Endodermal cell (in vitro differentiated cells): ENCODE data around the gene GALNT12. TPM values are rescaled to one million over a fixed set of nuclear protein-coding genes. Genes with fewer than 3 reads are reported as not detected.

ENCODE experiments used
- DNase-seq: peaks from one replicate; pipeline ENCODE4 v3.0.0-alpha.2; 2017
- H3K27ac ChIP-seq: 2 replicates; pipeline ENCODE4 v1.5.1; 2013; ENCODE audit warnings: mild to moderate bottlenecking, low read depth, low read length, moderate library complexity
- H3K27me3 ChIP-seq: 2 replicates; pipeline ENCODE4 v1.6.1; 2013; ENCODE audit warnings: mild to moderate bottlenecking, low read length, moderate library complexity; ENCODE audit not compliant: insufficient read depth, control insufficient read depth, poor library complexity, severe bottlenecking
- H3K36me3 ChIP-seq: 2 replicates; pipeline ENCODE4 v1.7.0; 2013; ENCODE audit warnings: mild to moderate bottlenecking, low read length, moderate library complexity; ENCODE audit not compliant: control insufficient read depth, insufficient read depth
- H3K4me1 ChIP-seq: one replicate; pipeline ENCODE4 v1.7.0; 2013; ENCODE audit warnings: low read length; ENCODE audit not compliant: control insufficient read depth, insufficient read depth
- H3K4me3 ChIP-seq: 2 replicates; pipeline ENCODE4 v1.5.1; 2013; ENCODE audit warnings: mild to moderate bottlenecking, low read length, moderate library complexity
- H3K9ac ChIP-seq: 2 replicates; pipeline ENCODE4 v1.6.1; 2013; ENCODE audit warnings: mild to moderate bottlenecking, low read length, moderate library complexity; ENCODE audit not compliant: poor library complexity, severe bottlenecking; ENCODE audit errors: extremely low read depth
- H3K9me3 ChIP-seq: 2 replicates; pipeline ENCODE4 v1.6.1; 2013; ENCODE audit warnings: mild to moderate bottlenecking, low read length, moderate library complexity; ENCODE audit not compliant: control insufficient read depth
- H3K27ac Mint-ChIP-seq: 2 replicates; pipeline ENCODE4 v1.8.0; 2020; ENCODE audit warnings: mixed read lengths
- H3K27me3 Mint-ChIP-seq: 2 replicates; pipeline ENCODE4 v1.8.0; 2021; ENCODE audit warnings: mild to moderate bottlenecking, mixed read lengths; ENCODE audit not compliant: insufficient read depth
- H3K36me3 Mint-ChIP-seq: 2 replicates; pipeline ENCODE4 v1.8.0; 2020; ENCODE audit warnings: low read depth, mixed read lengths
- H3K4me1 Mint-ChIP-seq: 2 replicates; pipeline ENCODE4 v1.8.0; 2020; ENCODE audit warnings: mixed read lengths
- H3K4me3 Mint-ChIP-seq: 2 replicates; pipeline ENCODE4 v1.8.0; 2020; ENCODE audit warnings: mild to moderate bottlenecking, moderate library complexity, mixed read lengths
- H3K9me3 Mint-ChIP-seq: 2 replicates; pipeline ENCODE4 v1.8.0; 2020; ENCODE audit warnings: mild to moderate bottlenecking, mixed read lengths
- whole genome bisulfite sequencing, 2 experiments: methylation state at CpG; one replicate each; pipeline versions ENCODE4 v1.1.5 to v1.1.7; 2013; ENCODE audit warnings: missing lambda C conversion rate in 2 of 2, mixed read lengths in 1 of 2; ENCODE audit not compliant: insufficient coverage in 1 of 2, insufficient read length in 1 of 2; 5-methylcytosine and 5-hydroxymethylcytosine counted together
- total RNA-seq, 2 donors: library from RNA; stranded (reverse); fragmentation: NEBNext Ultra II Directional in 1 of 2; extraction: Animal tissue kit (Norgen Biotek cat#: 25700) in 1 of 2; gene quantifications; 2 replicates in 1 of 2; 3 replicates in 1 of 2; pipeline ENCODE4 v1.2.1, GENCODE V29; 2021
- TF ChIP-seq, protein P1 (sequence below): fragments of 200-600 bp; sonication (generic); conservative IDR thresholded peaks from 2 replicates; pipeline ENCODE4 v1.5.0; 2021; ENCODE audit warnings: antibody characterized with exemption, mild to moderate bottlenecking

Gene GALNT12
- total RNA-seq, 2 donors from 2014 or later = 24.0 to 56.3 TPM

DNA sequence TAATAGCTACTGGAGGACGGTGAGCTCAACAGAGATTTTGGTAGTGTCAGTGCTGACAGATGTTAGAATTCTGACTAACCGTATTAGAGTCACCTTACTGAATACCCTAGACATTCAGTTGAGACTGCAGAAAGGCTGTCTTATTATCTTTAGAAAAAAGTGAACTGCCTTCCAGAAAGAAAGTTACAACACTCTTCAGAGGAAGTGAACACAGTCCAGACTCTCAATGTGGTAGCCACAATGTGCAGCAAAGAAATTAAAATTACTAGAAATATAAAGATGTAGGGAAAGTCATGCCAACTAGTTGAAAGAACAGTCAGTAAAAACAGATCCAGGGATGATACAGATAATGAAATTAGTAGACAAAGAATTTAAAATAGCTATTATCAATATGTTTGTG is 89.2 kb downstream of the GALNT12 start:
- H3K4me3 ChIP-seq = no peak overlapping the region
- 90 to 98% methylated on average over 2 of the region's 2 CpGs for WGBS, 2 experiments
- H3K27me3 ChIP-seq = no peaks in the 10 kb centered on the region
- no peak for DNase-seq
- Mint-ChIP-seq H3K9me3 (peaks cover 13% of the 10 kb centered on the region), H3K36me3 (no peaks in the 10 kb centered on the region), H3K4me3 (no peak overlapping the region), H3K27ac (no peak overlapping the region), H3K4me1 (no peaks in the 10 kb centered on the region), H3K27me3 (no peaks in the 10 kb centered on the region)
- H3K9me3 ChIP-seq = peaks cover 14% of the 10 kb centered on the region
- TF ChIP-seq, protein P1, sequence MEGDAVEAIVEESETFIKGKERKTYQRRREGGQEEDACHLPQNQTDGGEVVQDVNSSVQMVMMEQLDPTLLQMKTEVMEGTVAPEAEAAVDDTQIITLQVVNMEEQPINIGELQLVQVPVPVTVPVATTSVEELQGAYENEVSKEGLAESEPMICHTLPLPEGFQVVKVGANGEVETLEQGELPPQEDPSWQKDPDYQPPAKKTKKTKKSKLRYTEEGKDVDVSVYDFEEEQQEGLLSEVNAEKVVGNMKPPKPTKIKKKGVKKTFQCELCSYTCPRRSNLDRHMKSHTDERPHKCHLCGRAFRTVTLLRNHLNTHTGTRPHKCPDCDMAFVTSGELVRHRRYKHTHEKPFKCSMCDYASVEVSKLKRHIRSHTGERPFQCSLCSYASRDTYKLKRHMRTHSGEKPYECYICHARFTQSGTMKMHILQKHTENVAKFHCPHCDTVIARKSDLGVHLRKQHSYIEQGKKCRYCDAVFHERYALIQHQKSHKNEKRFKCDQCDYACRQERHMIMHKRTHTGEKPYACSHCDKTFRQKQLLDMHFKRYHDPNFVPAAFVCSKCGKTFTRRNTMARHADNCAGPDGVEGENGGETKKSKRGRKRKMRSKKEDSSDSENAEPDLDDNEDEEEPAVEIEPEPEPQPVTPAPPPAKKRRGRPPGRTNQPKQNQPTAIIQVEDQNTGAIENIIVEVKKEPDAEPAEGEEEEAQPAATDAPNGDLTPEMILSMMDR = no peak
- no peaks in the 10 kb centered on the region for H3K4me1 ChIP-seq
- H3K27ac ChIP-seq = no peak overlapping the region
- H3K9ac ChIP-seq = no peak overlapping the region
- no peaks in the 10 kb centered on the region for H3K36me3 ChIP-seq

DNA sequence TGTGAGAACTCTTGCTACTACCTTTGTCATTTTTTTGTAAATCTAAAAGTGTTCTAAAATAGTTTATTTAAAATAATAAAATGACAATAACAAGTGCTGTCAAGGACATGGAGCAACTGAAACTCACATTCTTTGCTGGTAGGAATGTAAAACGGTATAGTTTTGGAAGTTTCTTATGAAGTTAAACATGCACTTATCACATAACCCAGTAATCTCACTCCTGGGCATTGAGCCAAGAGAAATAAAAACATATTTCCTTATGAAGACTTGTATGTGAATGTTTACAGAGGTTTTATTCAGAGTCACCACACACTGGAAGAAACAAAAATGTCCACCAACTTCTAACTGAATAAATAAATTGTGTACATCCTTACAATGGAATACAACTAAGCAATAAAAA is 90.3 kb downstream of the GALNT12 start:
- Mint-ChIP-seq H3K4me1 (no peaks in the 10 kb centered on the region), H3K4me3 (no peak overlapping the region), H3K27me3 (no peaks in the 10 kb centered on the region), H3K36me3 (no peaks in the 10 kb centered on the region), H3K9me3 (peaks cover 13% of the 10 kb centered on the region), H3K27ac (no peak overlapping the region)
- Histone ChIP-seq H3K4me3 (no peak overlapping the region), H3K36me3 (no peaks in the 10 kb centered on the region), H3K9ac (no peak overlapping the region), H3K4me1 (peaks cover 3% of the 10 kb centered on the region), H3K27ac (no peak overlapping the region), H3K9me3 (peaks cover 14% of the 10 kb centered on the region), H3K27me3 (no peaks in the 10 kb centered on the region)
- DNase-seq = no peak
- 100% methylated on average over 1 of the region's 1 CpG; no CpG with 5 or more reads in 1 of the 2 experiments for WGBS, 2 experiments
- TF ChIP-seq, protein P1 = no peak

DNA sequence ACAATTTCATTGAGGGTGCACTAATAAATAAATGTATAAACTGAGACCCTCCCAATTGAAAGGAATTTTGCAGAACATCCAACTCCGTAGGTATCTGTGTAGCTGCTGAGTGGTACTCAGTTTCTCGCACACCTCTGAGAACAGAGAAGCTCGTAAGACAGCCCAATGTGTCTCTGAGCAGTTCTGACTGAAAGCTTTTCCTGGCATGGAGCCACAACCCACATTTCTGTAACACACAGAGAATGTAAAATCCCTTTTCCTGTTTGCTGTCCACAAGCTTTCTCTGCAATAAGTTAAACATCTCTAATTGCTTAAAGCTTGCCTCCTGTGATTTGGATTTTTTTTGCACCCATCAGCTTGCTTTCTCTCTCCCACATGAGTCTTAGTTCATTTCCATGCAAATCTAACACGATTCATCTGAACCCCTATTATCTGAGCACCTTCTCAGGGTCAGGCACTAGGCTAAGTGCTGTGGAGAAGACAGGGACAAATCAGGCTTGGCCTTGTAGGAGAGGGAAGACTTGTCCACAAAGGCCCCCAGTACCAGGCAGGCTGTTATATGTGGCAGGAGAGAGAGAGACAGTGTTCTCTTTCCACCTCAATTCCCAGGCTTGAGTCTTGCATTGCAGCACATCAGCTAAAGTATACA is 92.1 kb downstream of the GALNT12 start:
- H3K9ac ChIP-seq = no peak overlapping the region
- WGBS, 2 experiments = 94 to 100% methylated on average over 3 to 4 of the region's 4 CpGs
- Mint-ChIP-seq H3K27ac (no peak overlapping the region), H3K27me3 (peaks cover 2% of the 10 kb centered on the region), H3K36me3 (no peaks in the 10 kb centered on the region), H3K9me3 (peaks cover 13% of the 10 kb centered on the region), H3K4me1 (no peaks in the 10 kb centered on the region), H3K4me3 (no peak overlapping the region)
- H3K9me3 ChIP-seq = peaks cover 14% of the 10 kb centered on the region
- DNase-seq = no peak
- H3K27me3 ChIP-seq = no peaks in the 10 kb centered on the region
- H3K4me1 ChIP-seq = peaks cover 3% of the 10 kb centered on the region
- H3K4me3 ChIP-seq = no peak overlapping the region
- H3K36me3 ChIP-seq = no peaks in the 10 kb centered on the region
- TF ChIP-seq, protein P1 = no peak
- H3K27ac ChIP-seq = no peak overlapping the region

Other genes starting within 250 kb of the GALNT12 start
- gene GABBR2, start 98.7 kb upstream of the GALNT12 start, total RNA-seq = 1 to 10 TPM; 1.2 to 1.3 TPM
- gene ANKS6, start 11.1 kb upstream of the GALNT12 start, total RNA-seq = 10 to 100 TPM; 41.7 to 55.2 TPM
- gene COL15A1, start 136.2 kb downstream of the GALNT12 start, total RNA-seq = under 1 TPM in 1 of 2 donors, not detected in 1; 0.27 TPM